Muscle layer of duodenum (tissue), 2 donors: ENCODE results near the gene CRIM1.

Experiments
- H3K27ac ChIP-seq: one replicate; pipeline ENCODE4 v1.7.0; 2013; ENCODE audit warnings: mild to moderate bottlenecking, low read length
- H3K27me3 ChIP-seq: one replicate; pipeline ENCODE4 v1.7.0; 2013; ENCODE audit warnings: low read depth, mild to moderate bottlenecking, control low read depth, low read length
- H3K36me3 ChIP-seq, 2 donors: one replicate each; pipeline ENCODE4 v1.7.0; 2013; ENCODE audit warnings: low read length in 2 of 2, control low read depth in 1 of 2, mild to moderate bottlenecking in 1 of 2; ENCODE audit not compliant: insufficient read depth in 2 of 2, control insufficient read depth in 1 of 2
- H3K4me1 ChIP-seq, 2 donors: one replicate each; pipeline ENCODE4 v1.7.0; 2013; ENCODE audit warnings: low read length in 2 of 2, mild to moderate bottlenecking in 2 of 2, control low read depth in 1 of 2, moderate library complexity in 1 of 2; ENCODE audit not compliant: insufficient read depth in 2 of 2, control insufficient read depth in 1 of 2
- H3K4me3 ChIP-seq, 2 donors: one replicate each; pipeline ENCODE4 v1.7.0; 2013; ENCODE audit warnings: low read length in 2 of 2, low read depth in 1 of 2, mild to moderate bottlenecking in 1 of 2
- H3K9me3 ChIP-seq, 2 donors: one replicate each; pipeline ENCODE4 v1.7.0; 2013; ENCODE audit warnings: low read length in 2 of 2, control low read depth in 1 of 2, mild to moderate bottlenecking in 1 of 2; ENCODE audit not compliant: control insufficient read depth in 1 of 2
- donor health status: healthy.

CRIM1 gene

GRCh38 chr2:36389091-36389564 lies 33.5 kb downstream of the CRIM1 start:
- Histone ChIP-seq H3K4me1 (peaks cover 0 to 20% of the 10 kb centered on the region in 2 donors), H3K4me3 (peak overlapping the region in 1 of 2 donors; percentile 5), H3K27ac (peak overlapping the region; percentile 12)

DNA sequence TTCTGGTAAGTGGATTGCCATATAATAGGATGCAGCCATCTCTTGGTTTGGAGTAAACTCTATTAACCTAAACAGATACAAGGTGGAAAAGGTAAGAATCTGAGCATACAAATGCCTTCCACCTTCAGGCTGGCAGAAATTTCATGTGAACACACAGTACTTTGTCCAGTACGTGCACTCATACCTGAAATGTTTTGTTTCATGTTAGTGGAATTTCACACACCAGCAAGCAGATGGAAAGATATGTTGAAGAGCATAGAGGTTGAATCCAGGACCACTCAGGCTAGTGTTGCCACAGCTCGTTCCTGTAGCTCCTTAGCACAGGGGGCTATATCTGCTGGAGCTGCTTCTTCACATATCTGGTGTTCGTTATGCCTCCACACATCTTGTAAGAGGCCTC lies 34.0 kb downstream of the CRIM1 start:
- Histone ChIP-seq H3K36me3 (no peaks in the 10 kb centered on the region), H3K27ac (peak overlapping the region; percentile 12), H3K4me3 (peak overlapping the region in 1 of 2 donors; percentile 5), H3K4me1 (peaks cover 0 to 20% of the 10 kb centered on the region in 2 donors), H3K9me3 (no peaks in the 10 kb centered on the region), H3K27me3 (no peaks in the 10 kb centered on the region)

More at GRCh38 chr2:36389091-36389564, 33.5 kb downstream of the CRIM1 start:
- H3K36me3 ChIP-seq = no peaks in the 10 kb centered on the region
- H3K27me3 ChIP-seq = no peaks in the 10 kb centered on the region
- H3K9me3 ChIP-seq = no peaks in the 10 kb centered on the region

DNA sequence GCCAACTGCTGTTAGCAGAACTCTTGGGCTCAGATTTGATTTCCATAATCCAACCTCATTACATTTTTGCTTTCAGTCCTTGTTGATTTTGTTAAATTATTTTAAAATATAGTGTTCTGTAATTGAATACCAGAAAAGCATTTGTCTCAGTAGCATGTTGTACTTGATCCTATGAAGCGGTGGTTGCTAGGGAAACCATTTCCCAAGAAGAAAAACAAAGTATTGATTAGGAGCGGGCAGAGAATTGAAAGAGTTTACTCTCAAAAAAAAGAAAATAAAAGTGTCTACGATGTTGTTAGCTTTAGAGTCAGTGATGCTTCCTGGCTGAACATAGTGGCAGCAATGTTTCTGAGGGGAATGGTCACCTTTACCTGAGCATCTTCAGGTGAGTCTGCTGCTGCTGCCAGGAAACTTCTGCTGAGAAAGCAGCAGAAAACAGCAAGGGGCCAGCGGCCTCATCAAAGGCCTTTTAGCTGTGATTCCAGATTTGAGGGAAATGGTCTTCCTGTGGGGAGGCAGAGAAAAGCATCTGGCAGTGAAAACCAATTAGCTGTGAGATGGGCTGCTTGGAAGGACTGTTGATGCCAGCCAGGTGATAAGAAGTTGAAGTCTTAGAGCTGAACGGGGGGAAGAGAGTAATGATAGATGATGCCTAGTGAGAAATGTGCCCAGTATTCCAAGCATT lies 37.1 kb downstream of the CRIM1 start:
- H3K27ac ChIP-seq = no peak overlapping the region
- H3K4me1 ChIP-seq = peaks cover 0 to 20% of the 10 kb centered on the region in 2 donors
- no peaks in the 10 kb centered on the region for H3K36me3 ChIP-seq

GRCh38 chr2:36393738-36394256 lies 38.2 kb downstream of the CRIM1 start:
- Histone ChIP-seq H3K9me3 (no peaks in the 10 kb centered on the region), H3K36me3 (no peaks in the 10 kb centered on the region), H3K4me3 (no peak overlapping the region), H3K27me3 (no peaks in the 10 kb centered on the region), H3K27ac (no peak overlapping the region), H3K4me1 (peaks cover 0 to 20% of the 10 kb centered on the region in 2 donors)

More for the DNA sequence above, 37.1 kb downstream of the CRIM1 start:
- no peaks in the 10 kb centered on the region for H3K9me3 ChIP-seq
- no peaks in the 10 kb centered on the region for H3K27me3 ChIP-seq
- H3K4me3 ChIP-seq = no peak overlapping the region

- Histone ChIP-seq H3K9me3 (no peaks in the 10 kb centered on the region), H3K4me1 (peaks cover 0 to 11% of the 10 kb centered on the region in 2 donors), H3K27ac (no peak overlapping the region), H3K4me3 (no peak overlapping the region), H3K36me3 (no peaks in the 10 kb centered on the region), H3K27me3 (no peaks in the 10 kb centered on the region)
Observed at GRCh38 chr2:36394804-36395203, 39.2 kb downstream of the CRIM1 start.

DNA sequence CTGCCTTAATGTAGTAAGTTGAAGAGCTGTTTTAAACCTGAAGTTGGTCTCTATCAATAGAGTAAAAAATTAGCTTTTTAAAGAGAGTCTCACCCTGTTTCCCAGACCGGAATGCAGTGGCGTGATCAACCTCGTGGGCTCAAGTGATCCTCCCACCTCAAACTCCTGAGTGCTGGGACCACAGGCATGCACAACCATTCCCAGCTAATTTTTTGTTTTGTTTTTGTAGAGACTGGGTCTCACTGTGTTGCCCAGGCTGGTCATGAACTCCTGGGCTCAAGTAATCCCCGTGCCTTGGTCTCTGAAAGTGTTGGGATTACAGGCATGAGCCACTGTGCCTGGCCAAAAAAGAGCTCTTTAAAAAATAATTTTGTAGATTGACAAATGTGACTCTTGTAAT lies 40.3 kb downstream of the CRIM1 start:
- H3K4me3 ChIP-seq = no peak overlapping the region
- H3K27ac ChIP-seq = no peak overlapping the region
- H3K27me3 ChIP-seq = no peaks in the 10 kb centered on the region
- peaks cover 0 to 5% of the 10 kb centered on the region in 2 donors for H3K4me1 ChIP-seq
- no peaks in the 10 kb centered on the region for H3K36me3 ChIP-seq
- H3K9me3 ChIP-seq = no peaks in the 10 kb centered on the region

GRCh38 chr2:36396878-36397539 lies 41.4 kb downstream of the CRIM1 start:
- H3K4me3 ChIP-seq = no peak overlapping the region
- H3K9me3 ChIP-seq = no peaks in the 10 kb centered on the region
- no peaks in the 10 kb centered on the region for H3K27me3 ChIP-seq
- H3K27ac ChIP-seq = peak overlapping the region; percentile 26
- peaks cover 0 to 5% of the 10 kb centered on the region in 2 donors for H3K4me1 ChIP-seq
- no peaks in the 10 kb centered on the region for H3K36me3 ChIP-seq

DNA sequence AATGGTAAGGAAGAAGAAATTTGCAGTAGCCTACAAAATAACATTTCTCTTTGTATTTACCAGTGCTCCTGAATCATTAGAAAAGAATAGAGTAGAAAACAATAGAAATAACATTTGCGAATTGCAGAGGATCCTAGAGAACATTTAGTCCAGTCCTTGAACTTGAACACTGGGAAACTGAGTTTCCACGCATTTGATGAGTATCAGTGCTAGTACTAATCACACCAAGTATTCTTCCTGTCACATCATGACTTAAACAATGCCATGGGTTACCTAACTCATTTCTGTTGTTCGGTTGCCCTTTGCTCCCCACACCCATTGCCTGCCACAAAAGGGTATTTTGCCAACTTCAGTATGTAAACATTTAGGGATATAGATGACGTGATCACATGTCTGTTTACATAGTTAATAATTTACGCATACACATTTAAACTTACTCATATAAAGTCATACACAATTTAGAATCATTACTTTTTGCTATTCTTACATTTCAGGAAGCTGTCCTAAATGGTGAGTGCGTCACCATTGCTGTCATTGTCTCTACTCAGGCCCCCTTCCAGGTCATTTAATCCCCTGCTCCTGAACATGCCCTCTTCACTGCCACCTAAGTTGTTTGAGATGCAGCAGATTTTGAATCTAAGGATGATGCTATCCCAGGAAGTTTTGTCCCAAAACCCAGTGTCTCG lies 42.3 kb downstream of the CRIM1 start:
- H3K4me1 ChIP-seq = peaks cover 0 to 5% of the 10 kb centered on the region in 2 donors
- no peaks in the 10 kb centered on the region for H3K27me3 ChIP-seq
- no peak overlapping the region for H3K4me3 ChIP-seq
- H3K36me3 ChIP-seq = no peaks in the 10 kb centered on the region
- H3K9me3 ChIP-seq = no peaks in the 10 kb centered on the region
- H3K27ac ChIP-seq = peak overlapping the region; percentile 26

- H3K9me3 ChIP-seq = no peaks in the 10 kb centered on the region
- no peaks in the 10 kb centered on the region for H3K36me3 ChIP-seq
- H3K4me1 ChIP-seq = peaks cover 0 to 6% of the 10 kb centered on the region in 2 donors
- H3K27me3 ChIP-seq = no peaks in the 10 kb centered on the region
- no peak overlapping the region for H3K27ac ChIP-seq
- no peak overlapping the region for H3K4me3 ChIP-seq
Observed at GRCh38 chr2:36399050-36399449, 43.5 kb downstream of the CRIM1 start.

- Histone ChIP-seq H3K27me3 (no peaks in the 10 kb centered on the region), H3K4me1 (peaks cover 6 to 18% of the 10 kb centered on the region in 2 donors), H3K9me3 (no peaks in the 10 kb centered on the region), H3K27ac (no peak overlapping the region), H3K36me3 (no peaks in the 10 kb centered on the region), H3K4me3 (no peak overlapping the region)
Observed at GRCh38 chr2:36403675-36404230, 48.2 kb downstream of the CRIM1 start.

DNA sequence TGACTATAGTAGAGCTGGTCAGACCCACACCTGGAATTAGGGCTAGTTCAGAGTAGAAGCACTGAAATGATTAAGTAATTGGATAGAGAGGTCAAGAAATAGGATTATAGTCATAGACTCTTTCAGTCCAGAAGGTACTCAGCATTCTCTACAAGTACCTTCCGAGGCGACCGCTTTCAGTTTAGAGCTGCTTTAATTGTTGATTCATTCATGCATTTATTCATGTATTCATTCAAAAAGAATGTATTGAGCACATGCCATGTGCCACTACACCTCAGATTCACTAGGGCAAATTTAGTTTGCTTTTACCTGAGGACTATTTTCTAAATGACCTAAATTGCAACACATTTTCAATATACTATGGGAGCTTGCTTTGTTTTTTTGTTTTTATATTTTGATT lies 48.7 kb downstream of the CRIM1 start:
- H3K27ac ChIP-seq = no peak overlapping the region
- no peaks in the 10 kb centered on the region for H3K9me3 ChIP-seq
- no peaks in the 10 kb centered on the region for H3K36me3 ChIP-seq
- no peak overlapping the region for H3K4me3 ChIP-seq
- no peaks in the 10 kb centered on the region for H3K27me3 ChIP-seq
- peaks cover 6 to 23% of the 10 kb centered on the region in 2 donors for H3K4me1 ChIP-seq
